A549 (cell line): ENCODE measurements around the gene LTB.

ENCODE experiments used
- CTCF ChIP-seq: fragments of >200 bp; sonication (Bioruptor Twin); formaldehyde crosslinking; IDR thresholded peaks from 3 replicates; pipeline ENCODE4 v1.5.1; 2016
- GATA3 ChIP-seq: IDR thresholded peaks from 2 replicates; pipeline ENCODE4 v1.6.1; 2012; ENCODE audit warnings: borderline replicate concordance
- JUN ChIP-seq, 2 experiments: fragments of >200 bp; sonication (Bioruptor Twin); formaldehyde crosslinking; IDR thresholded peaks; 2 replicates in 1 of 2; 3 replicates in 1 of 2; pipeline ENCODE4 v1.6.1; 2016 to 2017
- JUNB ChIP-seq: fragments of >200 bp; sonication (Bioruptor Twin); formaldehyde crosslinking; IDR thresholded peaks from 2 replicates; pipeline ENCODE4 v1.6.1; 2016
- NFE2L2 ChIP-seq: fragments of 150-350 bp; conservative IDR thresholded peaks from 2 replicates; pipeline ENCODE4 v1.6.1; 2014; ENCODE audit warnings: low read length
- POLR2A ChIP-seq: IDR thresholded peaks from 2 replicates; pipeline ENCODE4 v1.6.1; 2012; ENCODE audit warnings: mild to moderate bottlenecking, low read length
- TF ChIP-seq, protein P1 (sequence below): fragments of 200-600 bp; sonication (generic); IDR thresholded peaks from 2 replicates; pipeline ENCODE4 v1.6.1; 2016; ENCODE audit warnings: antibody characterized with exemption, mild to moderate bottlenecking, moderate library complexity
- TF ChIP-seq, protein P2 (sequence below): IDR thresholded peaks from 2 replicates; pipeline ENCODE4 v1.6.1; 2012

DNA sequence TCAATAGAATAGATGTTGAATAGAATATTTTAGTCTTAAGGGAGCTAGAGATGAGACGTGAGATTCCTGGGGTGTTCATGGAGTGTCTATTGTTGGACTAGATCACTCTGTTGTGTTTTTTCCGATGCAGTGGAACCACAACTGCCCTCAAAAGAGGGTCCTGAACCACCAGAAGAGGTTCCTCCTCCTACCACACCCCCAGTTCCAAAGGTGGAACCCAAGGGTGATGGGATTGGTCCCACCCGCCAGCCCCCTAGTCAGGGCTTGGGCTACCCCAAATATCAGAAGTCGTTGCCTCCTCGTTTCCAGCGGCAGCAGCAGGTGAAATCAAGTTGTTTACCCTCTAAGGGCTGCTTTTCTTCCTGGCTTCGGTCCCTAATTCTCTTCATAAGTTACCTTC, 46.8 kb upstream of the LTB start:
- no peak for TF ChIP-seq POLR2A
- no peak for TF ChIP-seq CTCF
- TF ChIP-seq GATA3: no peak
- TF ChIP-seq, protein P1, sequence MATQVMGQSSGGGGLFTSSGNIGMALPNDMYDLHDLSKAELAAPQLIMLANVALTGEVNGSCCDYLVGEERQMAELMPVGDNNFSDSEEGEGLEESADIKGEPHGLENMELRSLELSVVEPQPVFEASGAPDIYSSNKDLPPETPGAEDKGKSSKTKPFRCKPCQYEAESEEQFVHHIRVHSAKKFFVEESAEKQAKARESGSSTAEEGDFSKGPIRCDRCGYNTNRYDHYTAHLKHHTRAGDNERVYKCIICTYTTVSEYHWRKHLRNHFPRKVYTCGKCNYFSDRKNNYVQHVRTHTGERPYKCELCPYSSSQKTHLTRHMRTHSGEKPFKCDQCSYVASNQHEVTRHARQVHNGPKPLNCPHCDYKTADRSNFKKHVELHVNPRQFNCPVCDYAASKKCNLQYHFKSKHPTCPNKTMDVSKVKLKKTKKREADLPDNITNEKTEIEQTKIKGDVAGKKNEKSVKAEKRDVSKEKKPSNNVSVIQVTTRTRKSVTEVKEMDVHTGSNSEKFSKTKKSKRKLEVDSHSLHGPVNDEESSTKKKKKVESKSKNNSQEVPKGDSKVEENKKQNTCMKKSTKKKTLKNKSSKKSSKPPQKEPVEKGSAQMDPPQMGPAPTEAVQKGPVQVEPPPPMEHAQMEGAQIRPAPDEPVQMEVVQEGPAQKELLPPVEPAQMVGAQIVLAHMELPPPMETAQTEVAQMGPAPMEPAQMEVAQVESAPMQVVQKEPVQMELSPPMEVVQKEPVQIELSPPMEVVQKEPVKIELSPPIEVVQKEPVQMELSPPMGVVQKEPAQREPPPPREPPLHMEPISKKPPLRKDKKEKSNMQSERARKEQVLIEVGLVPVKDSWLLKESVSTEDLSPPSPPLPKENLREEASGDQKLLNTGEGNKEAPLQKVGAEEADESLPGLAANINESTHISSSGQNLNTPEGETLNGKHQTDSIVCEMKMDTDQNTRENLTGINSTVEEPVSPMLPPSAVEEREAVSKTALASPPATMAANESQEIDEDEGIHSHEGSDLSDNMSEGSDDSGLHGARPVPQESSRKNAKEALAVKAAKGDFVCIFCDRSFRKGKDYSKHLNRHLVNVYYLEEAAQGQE: no peak
- TF ChIP-seq JUN (IDR thresholded peaks at IDR 0.05): no peak
- TF ChIP-seq, protein P2, sequence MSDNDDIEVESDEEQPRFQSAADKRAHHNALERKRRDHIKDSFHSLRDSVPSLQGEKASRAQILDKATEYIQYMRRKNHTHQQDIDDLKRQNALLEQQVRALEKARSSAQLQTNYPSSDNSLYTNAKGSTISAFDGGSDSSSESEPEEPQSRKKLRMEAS: no peak
- TF ChIP-seq NFE2L2: no peak
- TF ChIP-seq JUNB: no peak
